Measurements from ENCODE around the gene BDKRB2. TPM values are rescaled to one million over a fixed set of nuclear protein-coding genes. Genes with fewer than 3 reads are reported as not detected.
A peak's percentile ranks its signal among the peaks of the same experiment; 100 is the strongest.

The BDKRB2 gene
- total RNA-seq, 1 donor = 23.1 TPM

DNA sequence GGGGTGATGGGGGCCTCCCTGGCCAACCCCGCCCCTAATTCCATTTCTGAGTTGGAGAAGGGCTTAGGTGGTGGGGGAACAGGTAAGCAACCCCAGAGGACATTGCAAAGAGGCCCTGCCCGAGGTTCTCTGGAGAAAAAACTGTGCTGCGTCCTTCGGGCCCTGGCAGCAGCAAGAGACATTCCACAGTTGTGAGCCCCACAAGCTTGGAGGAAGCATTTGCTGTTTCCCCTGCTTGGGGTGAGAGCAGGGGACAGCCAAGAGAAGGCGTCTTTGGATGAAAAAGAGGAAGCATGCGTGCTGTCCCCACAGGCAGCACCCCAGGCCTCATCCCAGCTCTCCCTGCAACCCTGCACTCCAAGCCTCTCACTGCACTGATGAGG lies 1.3 kb downstream of the BDKRB2 start:
- H3K4me3 ChIP-seq (ENCODE audit: low read depth, low read length) = peak overlapping the region; percentile 65
- TF ChIP-seq, protein P1, sequence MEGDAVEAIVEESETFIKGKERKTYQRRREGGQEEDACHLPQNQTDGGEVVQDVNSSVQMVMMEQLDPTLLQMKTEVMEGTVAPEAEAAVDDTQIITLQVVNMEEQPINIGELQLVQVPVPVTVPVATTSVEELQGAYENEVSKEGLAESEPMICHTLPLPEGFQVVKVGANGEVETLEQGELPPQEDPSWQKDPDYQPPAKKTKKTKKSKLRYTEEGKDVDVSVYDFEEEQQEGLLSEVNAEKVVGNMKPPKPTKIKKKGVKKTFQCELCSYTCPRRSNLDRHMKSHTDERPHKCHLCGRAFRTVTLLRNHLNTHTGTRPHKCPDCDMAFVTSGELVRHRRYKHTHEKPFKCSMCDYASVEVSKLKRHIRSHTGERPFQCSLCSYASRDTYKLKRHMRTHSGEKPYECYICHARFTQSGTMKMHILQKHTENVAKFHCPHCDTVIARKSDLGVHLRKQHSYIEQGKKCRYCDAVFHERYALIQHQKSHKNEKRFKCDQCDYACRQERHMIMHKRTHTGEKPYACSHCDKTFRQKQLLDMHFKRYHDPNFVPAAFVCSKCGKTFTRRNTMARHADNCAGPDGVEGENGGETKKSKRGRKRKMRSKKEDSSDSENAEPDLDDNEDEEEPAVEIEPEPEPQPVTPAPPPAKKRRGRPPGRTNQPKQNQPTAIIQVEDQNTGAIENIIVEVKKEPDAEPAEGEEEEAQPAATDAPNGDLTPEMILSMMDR (IDR thresholded peaks at IDR 0.05; ENCODE audit: insufficient read depth, low read length) = no peak
- DNase-seq (ENCODE audit: low read depth) = peak; percentile 34

DNA sequence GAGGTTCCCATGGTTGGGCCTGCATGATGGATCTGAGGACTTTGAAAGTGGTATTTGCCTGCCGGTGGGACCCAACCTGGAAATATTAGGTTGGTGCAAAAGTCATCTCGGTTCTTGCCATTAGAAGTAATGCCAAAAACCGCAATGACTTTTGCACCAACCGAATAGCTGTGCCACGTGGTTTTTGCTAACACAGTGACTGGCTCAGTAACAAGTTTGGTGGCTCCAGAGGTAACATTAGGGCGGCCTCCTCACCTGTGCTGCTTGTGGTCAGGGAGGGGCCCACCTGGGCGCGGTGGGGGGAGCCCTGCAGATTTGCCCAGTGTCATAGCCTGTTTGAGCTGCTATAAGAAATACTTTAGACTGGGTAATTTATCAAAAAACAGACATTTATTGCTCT lies 1.8 kb downstream of the BDKRB2 start:
- TF ChIP-seq, protein P1 (IDR thresholded peaks at IDR 0.05; ENCODE audit: insufficient read depth, low read length) = no peak
- DNase-seq (ENCODE audit: low read depth) = peak; percentile 30
- peak overlapping the region; percentile 65 for H3K4me3 ChIP-seq (ENCODE audit: low read depth, low read length)

DNA sequence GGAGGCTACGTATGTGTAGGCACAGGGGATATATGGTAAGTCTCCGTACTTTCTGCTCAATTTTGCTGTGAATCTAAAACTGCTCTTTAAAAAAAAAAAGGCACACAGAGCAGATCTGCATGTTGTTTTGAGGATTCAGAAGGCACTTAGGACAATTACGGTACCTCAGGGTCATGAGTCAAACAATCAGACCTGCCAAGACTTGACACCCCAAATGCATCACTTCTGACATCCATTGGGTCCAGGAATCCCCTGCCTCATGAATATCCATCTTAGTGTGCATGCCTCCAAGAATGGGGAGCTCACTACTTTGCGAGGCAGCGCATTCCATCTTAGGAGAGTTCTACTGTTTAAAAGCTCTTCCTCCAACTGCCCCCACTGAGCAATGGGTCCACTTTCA lies 3.0 kb downstream of the BDKRB2 start:
- TF ChIP-seq, protein P1 (IDR thresholded peaks at IDR 0.05; ENCODE audit: insufficient read depth, low read length) = no peak
- no peak overlapping the region for H3K4me3 ChIP-seq (ENCODE audit: low read depth, low read length)
- DNase-seq (ENCODE audit: low read depth) = no peak

DNA sequence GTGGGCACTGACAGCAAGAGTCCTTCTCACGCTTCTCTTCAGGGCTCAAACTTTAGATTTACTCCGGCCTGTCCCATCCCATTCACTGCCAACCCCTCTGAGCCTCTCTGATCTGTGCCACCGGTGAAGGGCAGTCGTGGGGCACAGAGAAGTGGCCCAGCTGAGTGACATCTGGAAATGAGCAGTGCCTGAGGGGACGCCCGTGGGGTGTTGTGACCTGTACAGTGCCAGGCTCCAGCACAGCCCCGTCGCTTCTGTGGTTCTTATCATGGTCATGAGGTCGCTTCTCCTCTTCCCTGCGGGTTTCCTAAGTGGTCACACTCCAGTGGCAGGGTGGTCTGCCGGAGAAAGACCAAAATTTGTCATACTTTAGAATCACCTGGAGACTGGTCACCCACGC lies 4.1 kb downstream of the BDKRB2 start:
- DNase-seq (ENCODE audit: low read depth) = no peak
- H3K4me3 ChIP-seq (ENCODE audit: low read depth, low read length) = no peak overlapping the region
- TF ChIP-seq, protein P1 (IDR thresholded peaks at IDR 0.05; ENCODE audit: insufficient read depth, low read length) = no peak

DNA sequence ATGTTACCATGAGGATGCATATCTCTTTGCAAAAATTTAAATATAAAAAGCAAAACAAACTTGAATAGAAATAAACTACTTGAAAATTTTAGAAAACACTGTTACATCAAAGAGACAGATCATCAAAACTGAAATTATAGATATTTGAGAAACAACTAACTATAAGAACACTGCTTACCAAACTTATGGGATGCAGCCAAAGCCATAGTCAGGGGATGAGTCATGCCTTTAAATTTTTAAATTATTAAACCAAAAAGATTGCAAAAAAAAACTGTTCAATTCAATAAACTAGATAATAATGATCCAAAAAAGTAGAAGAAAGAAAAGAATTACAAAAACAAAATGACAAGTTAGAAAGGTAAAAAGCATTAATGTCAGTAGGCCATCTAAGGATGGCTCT lies 7.5 kb downstream of the BDKRB2 start:
- H3K4me3 ChIP-seq (ENCODE audit: low read depth, low read length) = no peak overlapping the region
- DNase-seq (ENCODE audit: low read depth) = no peak
- TF ChIP-seq, protein P1 (IDR thresholded peaks at IDR 0.05; ENCODE audit: insufficient read depth, low read length) = no peak

DNA sequence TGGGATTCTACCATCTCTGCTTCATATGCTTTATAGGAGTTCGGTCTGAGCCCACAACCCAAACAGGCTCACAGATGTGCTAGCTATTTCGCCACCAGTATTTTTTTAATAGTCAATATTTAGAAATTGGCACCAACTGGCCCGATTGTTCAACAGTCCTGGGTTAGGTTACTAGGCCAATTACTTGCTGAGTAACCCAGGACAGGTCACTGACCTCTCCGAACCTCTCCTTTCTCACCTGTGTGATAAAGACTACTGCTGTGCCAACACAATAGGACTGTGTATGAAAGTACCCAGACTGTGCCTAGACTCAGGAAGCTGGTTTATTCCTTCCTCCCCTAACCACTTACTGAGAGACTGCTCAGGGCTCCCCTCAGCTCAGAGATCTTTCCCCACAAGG lies 8.3 kb downstream of the BDKRB2 start:
- TF ChIP-seq, protein P1 (IDR thresholded peaks at IDR 0.05; ENCODE audit: insufficient read depth, low read length) = no peak
- no peak overlapping the region for H3K4me3 ChIP-seq (ENCODE audit: low read depth, low read length)
- DNase-seq (ENCODE audit: low read depth) = no peak

DNA sequence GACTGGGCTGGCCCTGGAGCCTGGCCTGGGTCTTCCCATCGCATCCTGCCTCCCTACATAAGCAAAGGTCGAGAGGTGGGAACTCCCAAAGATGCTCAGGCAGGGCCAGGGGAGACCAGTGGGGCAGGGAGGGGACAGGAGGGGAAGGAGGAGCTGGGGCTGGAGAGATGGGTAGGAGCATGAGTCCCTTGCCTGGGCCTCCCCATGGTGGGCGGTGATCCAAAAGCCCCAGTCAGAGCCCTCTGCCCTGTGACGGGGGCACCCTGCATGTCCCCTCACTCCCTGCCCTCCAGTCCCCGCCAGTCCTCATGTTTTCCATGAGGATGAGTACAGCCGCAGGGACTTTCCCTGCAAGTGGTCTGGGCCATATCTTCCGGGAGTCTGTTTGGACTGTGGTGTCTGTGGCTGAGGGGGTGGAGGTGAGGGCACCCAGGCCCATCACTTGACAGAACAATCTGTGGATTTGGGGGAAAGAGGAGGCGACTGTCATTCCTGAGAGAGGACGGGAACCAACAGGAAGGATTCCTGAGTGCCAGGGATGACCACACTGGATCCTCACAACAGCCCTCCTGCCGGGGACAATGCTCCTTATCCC lies 9.3 kb downstream of the BDKRB2 start:
- no peak overlapping the region for H3K4me3 ChIP-seq (ENCODE audit: low read depth, low read length)
- TF ChIP-seq, protein P1 (IDR thresholded peaks at IDR 0.05; ENCODE audit: insufficient read depth, low read length) = no peak

More for the DNA sequence above, 9.3 kb downstream of the BDKRB2 start:
- no peak for DNase-seq (ENCODE audit: low read depth)
